GM12878 (cell line): ENCODE data around the gene FUS. TPM values are rescaled to one million over a fixed set of nuclear protein-coding genes. Genes with fewer than 3 reads are reported as not detected.

Experiments used
- ATAC-seq: fragments of 200-7000 bp; cut with Tn5 transposase; 3 replicates; pipeline ENCODE4 v1.9.1; 2020; ENCODE audit warnings: mild to moderate bottlenecking, moderate library complexity
- BruUV-seq: library from RNA; stranded (reverse); fragments of 400-500 nt; replicated peaks from 2 replicates; lab custom pipeline; 2021; lab: Mats Ljungman, UMichigan
- CTCF ChIA-PET: fragments of 300-600 bp; sonication (Branson Sonifier 250); formaldehyde crosslinking; extraction: SDS; loops from one replicate; lab custom pipeline; 2021; ENCODE audit warnings: inconsistent platforms; lab: Yijun Ruan, JAX
- POLR2A ChIA-PET: fragments of 350-600 bp; formaldehyde crosslinking; extraction: SDS; loops from one replicate; lab custom pipeline; 2021; ENCODE audit warnings: inconsistent platforms; lab: Charles Lee
- RAD21 ChIA-PET: fragments of 300-600 bp; sonication (Branson Sonifier 250); formaldehyde crosslinking; loops from one replicate; lab custom pipeline; 2023; ENCODE audit warnings: antibody characterized with exemption; ENCODE audit not compliant: unreplicated experiment; lab: Charles Lee
- SMC1A ChIA-PET: fragments of 300-600 bp; sonication (Branson Sonifier 250); formaldehyde crosslinking; loops from one replicate; lab custom pipeline; 2023; ENCODE audit not compliant: unreplicated experiment, uncharacterized antibody; lab: Charles Lee
- DNase-seq: peaks from one replicate; pipeline ENCODE4 v3.0.0-alpha.2; 2011; ENCODE audit warnings: low read depth, low spot score
- FAIRE-seq: peaks from 3 replicates; lab custom pipeline; 2011; peaks lifted over from hg19 to GRCh38; lab: Jason Lieb, UNC
- H2AFZ ChIP-seq: 2 replicates; pipeline ENCODE4 v1.6.0; 2011; ENCODE audit warnings: low read depth, low read length, control low read depth; ENCODE audit not compliant: control insufficient read depth
- H3K27ac ChIP-seq: 2 replicates; pipeline ENCODE4 v1.5.1; 2011; ENCODE audit warnings: control low read depth; ENCODE audit not compliant: control insufficient read depth, insufficient read depth
- H3K27me3 ChIP-seq, 2 experiments: replicated peaks in 1 of 2; 2 replicates each; pipeline versions ENCODE4 v1.6.0 to v1.6.1; 2011; ENCODE audit warnings: low read length in 1 of 2; ENCODE audit not compliant: control insufficient read depth in 2 of 2, insufficient read depth in 2 of 2
- H3K36me3 ChIP-seq, 2 experiments: 2 replicates each; pipeline ENCODE4 v1.5.1; 2011; ENCODE audit warnings: low read length in 1 of 2; ENCODE audit not compliant: control insufficient read depth in 2 of 2, insufficient read depth in 2 of 2
- H3K4me1 ChIP-seq: 2 replicates; pipeline ENCODE4 v1.6.1; 2011; ENCODE audit warnings: mild to moderate bottlenecking, low read length, moderate library complexity, mixed read lengths; ENCODE audit not compliant: control insufficient read depth, insufficient read depth
- H3K4me2 ChIP-seq: 2 replicates; pipeline ENCODE4 v1.6.0; 2011; ENCODE audit warnings: control low read depth; ENCODE audit not compliant: control insufficient read depth, insufficient read depth
- H3K4me3 ChIP-seq: fragments of 200-600 bp; sonication (generic); 2 replicates; pipeline ENCODE4 v1.5.1; 2016
- H3K79me2 ChIP-seq: 2 replicates; pipeline ENCODE4 v1.6.0; 2011; ENCODE audit warnings: low read length; ENCODE audit not compliant: control insufficient read depth, insufficient read depth
- H3K9ac ChIP-seq: 2 replicates; pipeline ENCODE4 v1.8.0; 2011; ENCODE audit warnings: low read length, control low read depth, mixed read lengths; ENCODE audit not compliant: control insufficient read depth, insufficient read depth
- H3K9me3 ChIP-seq: replicated peaks from 3 replicates; pipeline ENCODE4 v1.5.1; 2011; ENCODE audit warnings: mild to moderate bottlenecking, low read length; ENCODE audit not compliant: control insufficient read depth, insufficient read depth
- H4K20me1 ChIP-seq: 2 replicates; pipeline ENCODE4 v1.6.0; 2011; ENCODE audit not compliant: control insufficient read depth, insufficient read depth
- BMI1 ChIP-seq: fragments of 450-650 bp; IDR thresholded peaks from 2 replicates; pipeline ENCODE4 v1.6.1; 2016; ENCODE audit warnings: mild to moderate bottlenecking, moderate library complexity, borderline replicate concordance
- CREB1 ChIP-seq: IDR thresholded peaks from 2 replicates; pipeline ENCODE4 v1.6.1; 2012; ENCODE audit warnings: low read depth, mild to moderate bottlenecking, inconsistent platforms
- EP300 ChIP-seq, 2 experiments: fragments of 150-350 bp in 1 of 2; IDR thresholded peaks; 2 replicates each; pipeline ENCODE4 v1.6.1; 2011 to 2012; ENCODE audit warnings: low read depth in 2 of 2, low read length in 2 of 2, borderline replicate concordance in 1 of 2, improper control_type of control experiment in 1 of 2, inconsistent platforms in 1 of 2; ENCODE audit not compliant: control insufficient read depth in 1 of 2
- HDAC2 ChIP-seq: fragments of 200-600 bp; sonication (generic); IDR thresholded peaks from 2 replicates; pipeline ENCODE4 v1.6.1; 2017
- JUNB ChIP-seq: IDR thresholded peaks from 2 replicates; pipeline ENCODE4 v1.6.1; 2016; ENCODE audit warnings: antibody characterized with exemption, mild to moderate bottlenecking
- MYC ChIP-seq: IDR thresholded peaks from 2 replicates; pipeline ENCODE4 v1.6.1; 2011; ENCODE audit warnings: mild to moderate bottlenecking, low read length, moderate library complexity, inconsistent platforms; ENCODE audit not compliant: insufficient read depth, insufficient replicate concordance, insufficient read length, severe bottlenecking
- NFYA ChIP-seq: IDR thresholded peaks from 2 replicates; pipeline ENCODE4 v1.6.1; 2011; ENCODE audit warnings: low read depth, mild to moderate bottlenecking, low read length, improper control_type of control experiment, borderline replicate concordance
- PML ChIP-seq: IDR thresholded peaks from 2 replicates; pipeline ENCODE4 v1.6.1; 2012; ENCODE audit warnings: low read length, inconsistent platforms
- RB1 ChIP-seq: fragments of 450-650 bp; formaldehyde crosslinking; IDR thresholded peaks from 2 replicates; pipeline ENCODE4 v1.6.1; 2017; ENCODE audit warnings: mild to moderate bottlenecking, borderline replicate concordance
- SIN3A ChIP-seq: IDR thresholded peaks from 2 replicates; pipeline ENCODE4 v1.6.1; 2012; ENCODE audit warnings: low read depth, low read length, improper control_type of control experiment
- SMAD1 ChIP-seq: fragments of 450-650 bp; IDR thresholded peaks from 2 replicates; pipeline ENCODE4 v1.6.1; 2018; ENCODE audit warnings: mild to moderate bottlenecking, low read depth; ENCODE audit not compliant: partially characterized antibody
- STAT1 ChIP-seq: fragments of 450-650 bp; conservative IDR thresholded peaks from 2 replicates; pipeline ENCODE4 v1.6.1; 2014; ENCODE audit warnings: antibody characterized with exemption, mild to moderate bottlenecking
- WGBS: methylation state at CpG from one replicate; pipeline ENCODE4 v1.1.6; 2016; ENCODE audit warnings: low lambda C conversion rate; ENCODE audit not compliant: insufficient replicate concordance, insufficient coverage; ENCODE audit errors: missing lambda C conversion rate; 5-methylcytosine and 5-hydroxymethylcytosine counted together
- in situ Hi-C: fragments of 300-500 bp; cut with MboI; formaldehyde crosslinking; loops from 9 replicates; pipeline ENCODE4 v1.14.3; 2018; ENCODE audit warnings: mixed read lengths
- intact Hi-C: fragments of 100-400 bp; cut with micrococcal nuclease; formaldehyde crosslinking; loops from one replicate; pipeline ENCODE4 v1.14.2; 2022; ENCODE audit not compliant: unreplicated experiment
- polyA plus RNA-seq, 11 experiments: library from polyadenylated mRNA; depleted of rRNA in 4 of 11; unstranded in 6 of 11; stranded (reverse) in 5 of 11; fragments of >200 nt; fragmentation: Nextera tagmentation in 4 of 11; fragmentation: Illumina TruSeq in 1 of 11; extraction: Ambion mirVana in 4 of 11; extraction: Trizol in 1 of 11; gene quantifications; 1 replicate in 1 of 11; 2 replicates in 10 of 11; pipeline versions ENCODE4 v1.2.1 to v1.2.3, GENCODE V29; 2011 to 2016; ENCODE audit warnings: inconsistent platforms in 2 of 11, missing spikeins in 2 of 11, low read depth in 1 of 11
- total RNA-seq, 4 experiments: library from RNA; depleted of rRNA in 3 of 4; stranded (reverse); fragments of >200 nt in 3 of 4; fragmentation: Illumina TruSeq in 1 of 4; extraction: Trizol in 1 of 4; gene quantifications; 2 replicates each; pipeline versions ENCODE4 v1.2.1 to v1.2.3, GENCODE V29; 2013 to 2021
- TF ChIP-seq, protein P1 (sequence below): fragments of 450-650 bp; IDR thresholded peaks from 2 replicates; pipeline ENCODE4 v1.6.1; 2017; ENCODE audit warnings: mild to moderate bottlenecking
- TF ChIP-seq, protein P2 (sequence below): fragments of 450-650 bp; IDR thresholded peaks from 2 replicates; pipeline ENCODE4 v1.6.1; 2018; ENCODE audit warnings: mild to moderate bottlenecking, low read depth, moderate library complexity; ENCODE audit not compliant: partially characterized antibody
- TF ChIP-seq, protein P3 (sequence below): IDR thresholded peaks from 2 replicates; pipeline ENCODE4 v1.6.1; 2012; ENCODE audit warnings: low read depth, low read length, improper control_type of control experiment

Gene FUS
- total and polyA plus RNA-seq, 10 of the 15 experiments (the other 5 are each of a cell fraction or from before 2014, with no cell fraction given) = 46.8 to 521 (median 347) TPM

DNA sequence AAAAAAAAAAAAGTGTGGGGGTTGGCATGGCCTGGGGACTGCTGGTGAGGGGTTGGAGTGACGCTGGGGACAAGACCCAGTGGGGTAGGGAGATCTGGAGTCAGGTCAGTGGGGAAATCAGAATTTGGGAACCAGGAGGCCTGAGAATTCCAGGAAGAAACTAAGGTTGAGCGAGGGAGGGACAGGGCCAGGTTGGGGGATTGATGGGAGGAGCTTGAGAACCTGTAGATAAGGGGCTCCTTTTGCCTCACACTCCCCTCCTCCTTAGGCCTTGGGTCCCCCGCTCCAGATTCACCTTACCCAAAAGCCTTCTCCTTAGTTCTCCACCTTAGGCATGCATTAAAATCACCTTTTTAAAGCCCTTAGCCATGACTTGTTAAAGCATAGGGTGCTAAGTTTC lies 45.3 kb downstream of the FUS start (continued):
- TF ChIP-seq SMAD1 (no peak), RB1 (no peak), HDAC2 (no peak)
- TF ChIP-seq, protein P1, sequence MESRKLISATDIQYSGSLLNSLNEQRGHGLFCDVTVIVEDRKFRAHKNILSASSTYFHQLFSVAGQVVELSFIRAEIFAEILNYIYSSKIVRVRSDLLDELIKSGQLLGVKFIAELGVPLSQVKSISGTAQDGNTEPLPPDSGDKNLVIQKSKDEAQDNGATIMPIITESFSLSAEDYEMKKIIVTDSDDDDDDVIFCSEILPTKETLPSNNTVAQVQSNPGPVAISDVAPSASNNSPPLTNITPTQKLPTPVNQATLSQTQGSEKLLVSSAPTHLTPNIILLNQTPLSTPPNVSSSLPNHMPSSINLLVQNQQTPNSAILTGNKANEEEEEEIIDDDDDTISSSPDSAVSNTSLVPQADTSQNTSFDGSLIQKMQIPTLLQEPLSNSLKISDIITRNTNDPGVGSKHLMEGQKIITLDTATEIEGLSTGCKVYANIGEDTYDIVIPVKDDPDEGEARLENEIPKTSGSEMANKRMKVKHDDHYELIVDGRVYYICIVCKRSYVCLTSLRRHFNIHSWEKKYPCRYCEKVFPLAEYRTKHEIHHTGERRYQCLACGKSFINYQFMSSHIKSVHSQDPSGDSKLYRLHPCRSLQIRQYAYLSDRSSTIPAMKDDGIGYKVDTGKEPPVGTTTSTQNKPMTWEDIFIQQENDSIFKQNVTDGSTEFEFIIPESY = no peak

DNA sequence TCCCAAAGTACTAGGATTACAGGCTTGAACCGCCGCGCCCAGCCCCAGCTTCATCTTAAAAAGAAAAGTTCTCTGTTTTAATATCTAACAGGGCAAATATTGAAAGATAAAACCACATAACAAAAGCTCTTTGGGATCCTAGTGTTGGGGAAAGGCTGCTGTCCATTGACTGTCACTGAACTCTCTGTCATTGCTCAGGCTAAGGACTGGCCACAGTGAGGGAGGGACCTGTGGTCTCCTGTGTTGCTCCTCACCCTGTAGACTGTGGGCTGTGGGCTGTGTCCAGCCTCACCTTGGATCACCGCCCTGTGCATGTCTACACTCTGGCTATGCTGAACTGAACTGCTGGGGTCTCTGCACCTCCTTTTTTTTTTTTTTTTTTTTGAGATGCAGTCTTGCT lies 48.3 kb downstream of the FUS start:
- H3K4me3 ChIP-seq = no peak overlapping the region
- WGBS = 90% methylated on average over 4 of the region's 4 CpGs
- ChIA-PET RAD21 (interaction anchor here (0.7 kb wide), 1 partner anchor 143 kb away, joined by 3 read pairs; no protein-coding TSS in a partner anchor), CTCF (no interaction called here), POLR2A (interaction anchor here (0.6 kb wide), 3 partner anchors 19 to 233 kb away, joined by 3 to 4 read pairs (median 4); no protein-coding TSS in a partner anchor), SMC1A (no interaction called here)
- no peaks in the 10 kb centered on the region for H3K9me3 ChIP-seq
- no peaks in the 10 kb centered on the region for H3K79me2 ChIP-seq
- intact Hi-C loops (no loop called here), in situ Hi-C loops (no loop called here)
- H3K9ac ChIP-seq = no peak overlapping the region
- DNase-seq = no peak
- ATAC-seq = no peak
- H3K36me3 ChIP-seq = no peaks in the 10 kb centered on the region
- no peak overlapping the region for H3K4me2 ChIP-seq
- no peak for FAIRE-seq
- no peak overlapping the region for H2AFZ ChIP-seq
- H3K27ac ChIP-seq = no peak overlapping the region
- no peaks in the 10 kb centered on the region for H3K27me3 ChIP-seq
- no peaks in the 10 kb centered on the region for H4K20me1 ChIP-seq
- H3K4me1 ChIP-seq = no peaks in the 10 kb centered on the region
- no TSS peak for BruUV-seq
- TF ChIP-seq, protein P2, sequence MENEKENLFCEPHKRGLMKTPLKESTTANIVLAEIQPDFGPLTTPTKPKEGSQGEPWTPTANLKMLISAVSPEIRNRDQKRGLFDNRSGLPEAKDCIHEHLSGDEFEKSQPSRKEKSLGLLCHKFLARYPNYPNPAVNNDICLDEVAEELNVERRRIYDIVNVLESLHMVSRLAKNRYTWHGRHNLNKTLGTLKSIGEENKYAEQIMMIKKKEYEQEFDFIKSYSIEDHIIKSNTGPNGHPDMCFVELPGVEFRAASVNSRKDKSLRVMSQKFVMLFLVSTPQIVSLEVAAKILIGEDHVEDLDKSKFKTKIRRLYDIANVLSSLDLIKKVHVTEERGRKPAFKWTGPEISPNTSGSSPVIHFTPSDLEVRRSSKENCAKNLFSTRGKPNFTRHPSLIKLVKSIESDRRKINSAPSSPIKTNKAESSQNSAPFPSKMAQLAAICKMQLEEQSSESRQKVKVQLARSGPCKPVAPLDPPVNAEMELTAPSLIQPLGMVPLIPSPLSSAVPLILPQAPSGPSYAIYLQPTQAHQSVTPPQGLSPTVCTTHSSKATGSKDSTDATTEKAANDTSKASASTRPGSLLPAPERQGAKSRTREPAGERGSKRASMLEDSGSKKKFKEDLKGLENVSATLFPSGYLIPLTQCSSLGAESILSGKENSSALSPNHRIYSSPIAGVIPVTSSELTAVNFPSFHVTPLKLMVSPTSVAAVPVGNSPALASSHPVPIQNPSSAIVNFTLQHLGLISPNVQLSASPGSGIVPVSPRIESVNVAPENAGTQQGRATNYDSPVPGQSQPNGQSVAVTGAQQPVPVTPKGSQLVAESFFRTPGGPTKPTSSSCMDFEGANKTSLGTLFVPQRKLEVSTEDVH = no peak
- no peak for TF ChIP-seq NFYA
- TF ChIP-seq SIN3A = no peak
- no peak for TF ChIP-seq MYC
- TF ChIP-seq CREB1 = no peak
- TF ChIP-seq EP300 (IDR thresholded peaks at IDR 0.05; ENCODE audit: borderline replicate concordance in 1 of 2, control insufficient read depth in 1 of 2, low read depth in 2 of 2, low read length in 2 of 2) = no peak
- no peak for TF ChIP-seq STAT1
- no peak for TF ChIP-seq PML
- TF ChIP-seq, protein P3, sequence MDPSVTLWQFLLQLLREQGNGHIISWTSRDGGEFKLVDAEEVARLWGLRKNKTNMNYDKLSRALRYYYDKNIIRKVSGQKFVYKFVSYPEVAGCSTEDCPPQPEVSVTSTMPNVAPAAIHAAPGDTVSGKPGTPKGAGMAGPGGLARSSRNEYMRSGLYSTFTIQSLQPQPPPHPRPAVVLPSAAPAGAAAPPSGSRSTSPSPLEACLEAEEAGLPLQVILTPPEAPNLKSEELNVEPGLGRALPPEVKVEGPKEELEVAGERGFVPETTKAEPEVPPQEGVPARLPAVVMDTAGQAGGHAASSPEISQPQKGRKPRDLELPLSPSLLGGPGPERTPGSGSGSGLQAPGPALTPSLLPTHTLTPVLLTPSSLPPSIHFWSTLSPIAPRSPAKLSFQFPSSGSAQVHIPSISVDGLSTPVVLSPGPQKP = no peak
- TF ChIP-seq JUNB = no peak
- TF ChIP-seq BMI1 = no peak
